HFFc6 (cell line): ENCODE results near the gene NLRP2B. TPM values are rescaled to one million over a fixed set of nuclear protein-coding genes. Genes with fewer than 3 reads are reported as not detected.

Experiments used
- DNase-seq: peaks from one replicate; pipeline ENCODE4 v3.0.0-alpha.2; 2018
- H3K27ac Mint-ChIP-seq: 2 replicates; pipeline ENCODE4 v1.8.0; 2020; ENCODE audit warnings: mild to moderate bottlenecking, mixed read lengths
- H3K27me3 Mint-ChIP-seq: 2 replicates; pipeline ENCODE4 v1.8.0; 2021; ENCODE audit warnings: mild to moderate bottlenecking, moderate library complexity, mixed read lengths; ENCODE audit not compliant: insufficient read depth
- H3K36me3 Mint-ChIP-seq: 2 replicates; pipeline ENCODE4 v1.8.0; 2021; ENCODE audit warnings: low read depth, mixed read lengths
- H3K4me1 Mint-ChIP-seq: 2 replicates; pipeline ENCODE4 v1.8.0; 2020; ENCODE audit warnings: low read depth, mixed read lengths
- H3K4me3 Mint-ChIP-seq: 2 replicates; pipeline ENCODE4 v1.8.0; 2020; ENCODE audit warnings: mild to moderate bottlenecking, moderate library complexity, mixed read lengths
- H3K9me3 Mint-ChIP-seq: 2 replicates; pipeline ENCODE4 v1.8.0; 2020; ENCODE audit warnings: mild to moderate bottlenecking, mixed read lengths
- total RNA-seq, 6 experiments: library from RNA; stranded (reverse); fragmentation: NEBNext Ultra II Directional; extraction: Animal tissue kit (Norgen Biotek cat#: 25700); gene quantifications; 2 replicates in 1 of 6; 3 replicates in 5 of 6; pipeline ENCODE4 v1.2.3, GENCODE V29; 2021
- TF ChIP-seq, protein P1 (sequence below): fragments of 200-600 bp; sonication (generic); IDR thresholded peaks from 2 replicates; pipeline ENCODE4 v1.5.0; 2021; ENCODE audit warnings: antibody characterized with exemption, mild to moderate bottlenecking

The NLRP2B gene
- total RNA-seq, 6 experiments from 2014 or later, result not detected

DNA sequence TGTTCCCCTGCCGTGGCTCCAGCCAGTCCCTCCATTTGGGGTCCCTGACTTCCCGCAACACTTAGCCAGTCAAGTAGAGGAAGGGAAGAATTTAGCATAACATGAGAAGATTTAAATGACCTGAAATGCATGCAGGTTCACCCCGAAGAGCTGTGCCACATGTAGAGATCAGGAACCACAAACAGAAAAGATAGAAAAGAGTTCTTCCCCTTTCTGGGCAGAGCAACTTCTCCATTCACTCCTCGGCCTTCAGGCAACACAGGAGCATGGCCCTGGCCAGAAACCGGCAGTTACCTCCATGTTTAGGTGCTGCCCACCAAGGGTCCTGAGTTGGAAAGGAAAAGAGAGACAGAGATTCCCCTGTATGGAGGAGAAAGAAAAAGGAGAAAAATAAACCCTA is 5.2 kb downstream of the NLRP2B start:
- Mint-ChIP-seq H3K9me3 (peaks cover 3% of the 10 kb centered on the region; the same call in 1 of the 2 replicates), H3K4me3 (no peak overlapping the region), H3K36me3 (no peaks in the 10 kb centered on the region), H3K4me1 (no peaks in the 10 kb centered on the region), H3K27ac (no peak overlapping the region), H3K27me3 (peaks cover 2% of the 10 kb centered on the region; the same call in 1 of the 2 replicates)
- no peak for DNase-seq
- TF ChIP-seq, protein P1, sequence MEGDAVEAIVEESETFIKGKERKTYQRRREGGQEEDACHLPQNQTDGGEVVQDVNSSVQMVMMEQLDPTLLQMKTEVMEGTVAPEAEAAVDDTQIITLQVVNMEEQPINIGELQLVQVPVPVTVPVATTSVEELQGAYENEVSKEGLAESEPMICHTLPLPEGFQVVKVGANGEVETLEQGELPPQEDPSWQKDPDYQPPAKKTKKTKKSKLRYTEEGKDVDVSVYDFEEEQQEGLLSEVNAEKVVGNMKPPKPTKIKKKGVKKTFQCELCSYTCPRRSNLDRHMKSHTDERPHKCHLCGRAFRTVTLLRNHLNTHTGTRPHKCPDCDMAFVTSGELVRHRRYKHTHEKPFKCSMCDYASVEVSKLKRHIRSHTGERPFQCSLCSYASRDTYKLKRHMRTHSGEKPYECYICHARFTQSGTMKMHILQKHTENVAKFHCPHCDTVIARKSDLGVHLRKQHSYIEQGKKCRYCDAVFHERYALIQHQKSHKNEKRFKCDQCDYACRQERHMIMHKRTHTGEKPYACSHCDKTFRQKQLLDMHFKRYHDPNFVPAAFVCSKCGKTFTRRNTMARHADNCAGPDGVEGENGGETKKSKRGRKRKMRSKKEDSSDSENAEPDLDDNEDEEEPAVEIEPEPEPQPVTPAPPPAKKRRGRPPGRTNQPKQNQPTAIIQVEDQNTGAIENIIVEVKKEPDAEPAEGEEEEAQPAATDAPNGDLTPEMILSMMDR, result no peak

DNA sequence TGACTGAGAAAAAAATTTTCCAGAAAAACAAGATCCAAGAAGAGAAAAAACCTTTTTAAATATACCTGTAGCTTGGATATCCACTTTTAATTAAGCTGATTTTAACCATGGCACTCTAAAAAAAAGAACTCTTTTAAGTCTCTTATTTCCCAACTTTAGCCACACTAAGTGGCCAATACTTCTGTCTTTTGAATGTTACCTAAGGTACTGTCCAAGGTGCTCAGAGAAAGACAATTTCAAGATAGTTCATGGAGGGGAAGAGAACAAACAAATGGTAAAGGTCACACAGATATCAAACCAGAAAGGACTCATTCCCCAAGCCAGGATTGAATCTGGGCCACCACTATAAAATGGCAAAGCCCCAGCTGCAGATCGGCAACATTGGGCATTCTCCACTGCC is 10.1 kb downstream of the NLRP2B start:
- no peaks in the 10 kb centered on the region for H3K36me3 Mint-ChIP-seq
- H3K27ac Mint-ChIP-seq, result no peak overlapping the region
- no peak overlapping the region for H3K4me3 Mint-ChIP-seq
- no peak for DNase-seq
- H3K4me1 Mint-ChIP-seq, result no peaks in the 10 kb centered on the region
- peaks cover 2% of the 10 kb centered on the region; the same call in 1 of the 2 replicates for H3K27me3 Mint-ChIP-seq
- H3K9me3 Mint-ChIP-seq, result no peaks in the 10 kb centered on the region; the same call in 1 of the 2 replicates
- TF ChIP-seq, protein P1, result no peak

DNA sequence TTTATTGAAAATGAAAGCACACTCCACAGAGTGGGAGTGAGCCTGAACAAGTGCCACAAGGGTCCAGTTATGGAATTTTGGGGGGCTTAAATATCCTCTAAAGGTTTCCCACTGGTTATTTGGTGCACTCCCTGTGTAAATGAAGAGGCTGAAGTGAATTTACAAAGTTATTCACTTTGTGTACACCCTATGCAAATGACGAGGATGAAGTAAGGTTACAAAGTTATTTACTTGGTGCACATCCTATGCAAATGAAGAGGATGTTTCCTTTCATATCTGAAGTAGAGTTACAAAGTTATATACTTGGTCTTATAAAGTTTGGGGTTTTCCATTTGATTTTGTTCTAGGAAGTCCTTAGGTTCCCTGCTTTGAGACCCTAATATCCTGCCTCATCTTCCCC is 13.1 kb downstream of the NLRP2B start:
- no peaks in the 10 kb centered on the region for H3K4me1 Mint-ChIP-seq
- no peaks in the 10 kb centered on the region for H3K27me3 Mint-ChIP-seq
- no peak for DNase-seq
- H3K9me3 Mint-ChIP-seq, result no peaks in the 10 kb centered on the region
- no peak overlapping the region for H3K27ac Mint-ChIP-seq
- TF ChIP-seq, protein P1, result no peak
- H3K4me3 Mint-ChIP-seq, result no peak overlapping the region
- H3K36me3 Mint-ChIP-seq, result no peaks in the 10 kb centered on the region

DNA sequence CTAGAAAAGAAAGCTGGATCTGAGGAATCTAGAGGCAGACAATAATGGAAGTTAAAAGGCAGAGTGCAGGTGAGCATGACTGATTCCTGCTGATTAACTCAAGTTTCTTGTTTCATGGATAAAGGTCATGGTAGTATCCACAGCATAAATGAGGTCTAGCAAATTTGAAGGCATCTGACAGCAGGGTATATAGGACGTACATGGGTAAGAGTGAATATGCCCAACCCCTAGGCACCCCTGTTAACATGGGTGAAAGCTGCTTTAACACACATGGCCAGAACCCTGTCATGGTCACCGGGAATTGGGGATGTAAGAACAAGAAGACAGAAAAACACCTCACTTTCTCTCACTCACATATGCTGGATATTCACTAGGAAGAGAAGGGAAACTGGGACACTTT is 25.0 kb downstream of the NLRP2B start:
- Mint-ChIP-seq H3K36me3 (no peaks in the 10 kb centered on the region), H3K27ac (no peak overlapping the region), H3K4me3 (no peak overlapping the region), H3K4me1 (no peaks in the 10 kb centered on the region), H3K9me3 (no peaks in the 10 kb centered on the region; the same call in 1 of the 2 replicates), H3K27me3 (no peaks in the 10 kb centered on the region)
- TF ChIP-seq, protein P1, result no peak
- DNase-seq, result no peak

DNA sequence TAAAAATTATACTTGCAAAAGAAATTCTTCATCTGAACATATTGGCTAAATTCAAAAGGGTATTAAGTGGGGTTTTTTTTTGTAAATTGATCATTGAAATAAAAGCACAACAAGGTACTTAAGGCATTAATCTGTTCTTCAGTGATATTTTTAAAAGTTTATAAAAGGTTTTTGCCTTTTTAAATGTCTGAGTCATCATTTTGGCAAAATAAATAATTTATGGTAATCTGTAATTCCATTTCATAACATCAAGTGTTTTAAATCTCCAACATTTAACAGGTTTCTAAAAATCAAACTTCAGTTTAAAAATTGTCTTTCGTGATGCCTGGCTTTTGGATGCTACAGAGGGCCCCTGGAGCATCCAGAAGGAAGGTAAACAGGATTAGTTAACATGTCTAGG is 27.4 kb downstream of the NLRP2B start:
- Mint-ChIP-seq H3K27ac (no peak overlapping the region), H3K36me3 (no peaks in the 10 kb centered on the region), H3K4me1 (no peaks in the 10 kb centered on the region), H3K27me3 (no peaks in the 10 kb centered on the region), H3K4me3 (no peak overlapping the region), H3K9me3 (no peaks in the 10 kb centered on the region; the same call in 1 of the 2 replicates)
- DNase-seq, result no peak
- TF ChIP-seq, protein P1, result no peak
